CD14-positive monocyte (primary cell): Measurements from ENCODE around the gene ATG9B. TPM values are rescaled to one million over a fixed set of nuclear protein-coding genes. Genes with fewer than 3 reads are reported as not detected.
A peak's percentile ranks its signal among the peaks of the same experiment; 100 is the strongest.

Source experiments
- DNase-seq, 3 donors: peaks; one replicate each; pipeline ENCODE4 v3.0.0-alpha.2; 2011 to 2022
- H2AFZ ChIP-seq: 2 replicates; pipeline ENCODE4 v1.6.0; 2012; ENCODE audit warnings: mild to moderate bottlenecking, low read depth, low read length, inconsistent platforms; ENCODE audit not compliant: insufficient read depth, poor library complexity, severe bottlenecking
- H3K27ac ChIP-seq, 2 donors: 1 replicate in 1 of 2; 2 replicates in 1 of 2; pipeline ENCODE4 v1.5.1; 2012 to 2013; ENCODE audit warnings: low read length in 2 of 2, control low read depth in 1 of 2, inconsistent platforms in 1 of 2, low read depth in 1 of 2, mild to moderate bottlenecking in 1 of 2
- H3K27me3 ChIP-seq, 2 donors: one replicate each; pipeline versions ENCODE4 v1.6.0 to v1.6.1; 2011 to 2013; ENCODE audit warnings: low read length in 2 of 2; ENCODE audit not compliant: control insufficient read depth in 2 of 2, insufficient read depth in 2 of 2
- H3K36me3 ChIP-seq, 2 donors: replicated peaks in 1 of 2; 1 replicate in 1 of 2; 2 replicates in 1 of 2; pipeline versions ENCODE4 v1.5.1 to v1.6.1; 2012 to 2013; ENCODE audit warnings: low read length in 2 of 2, control low read depth in 1 of 2, inconsistent platforms in 1 of 2, mild to moderate bottlenecking in 1 of 2; ENCODE audit not compliant: insufficient read depth in 2 of 2, control insufficient read depth in 1 of 2
- H3K4me1 ChIP-seq, 2 donors: 1 replicate in 1 of 2; 2 replicates in 1 of 2; pipeline versions ENCODE4 v1.5.1 to v1.6.1; 2012 to 2013; ENCODE audit warnings: low read length in 2 of 2, control low read depth in 1 of 2, inconsistent platforms in 1 of 2, mild to moderate bottlenecking in 1 of 2, moderate library complexity in 1 of 2; ENCODE audit not compliant: insufficient read depth in 2 of 2, control insufficient read depth in 1 of 2
- H3K4me2 ChIP-seq: replicated peaks from 2 replicates; pipeline ENCODE3; 2012; ENCODE audit warnings: low read length, moderate library complexity, mild to moderate bottlenecking; ENCODE audit not compliant: poor library complexity, severe bottlenecking; ENCODE audit errors: extremely low read depth
- H3K4me3 ChIP-seq, 3 experiments: fragments of 200-600 bp in 1 of 3; sonication (generic) in 1 of 3; replicated peaks in 1 of 3; 1 replicate in 2 of 3; 2 replicates in 1 of 3; pipeline ENCODE4 v1.5.1; 2011 to 2013; ENCODE audit warnings: low read length in 3 of 3, mild to moderate bottlenecking in 3 of 3, control low read depth in 2 of 3, low read depth in 2 of 3, inconsistent platforms in 1 of 3, moderate library complexity in 1 of 3
- H3K79me2 ChIP-seq: 2 replicates; pipeline ENCODE4 v1.6.0; 2012; ENCODE audit warnings: mild to moderate bottlenecking, control low read depth, inconsistent platforms, low read length, moderate library complexity; ENCODE audit not compliant: insufficient read depth
- H3K9ac ChIP-seq: 2 replicates; pipeline ENCODE4 v1.6.0; 2017; ENCODE audit warnings: low read length, mild to moderate bottlenecking; ENCODE audit not compliant: insufficient read depth, poor library complexity, severe bottlenecking
- H3K9me3 ChIP-seq, 2 donors: replicated peaks in 1 of 2; 1 replicate in 1 of 2; 2 replicates in 1 of 2; pipeline versions ENCODE4 v1.5.1 to v1.6.1; 2012 to 2013; ENCODE audit warnings: low read length in 2 of 2, control low read depth in 1 of 2; ENCODE audit not compliant: control insufficient read depth in 1 of 2, insufficient read depth in 1 of 2
- H4K20me1 ChIP-seq: 2 replicates; pipeline ENCODE4 v1.6.0; 2012; ENCODE audit warnings: mild to moderate bottlenecking, low read length, control low read depth, moderate library complexity; ENCODE audit not compliant: insufficient read depth
- H3K27ac Mint-ChIP-seq, 7 donors: one replicate each; pipeline ENCODE4 v1.8.0; 2020; ENCODE audit warnings: mild to moderate bottlenecking in 7 of 7, mixed read lengths in 7 of 7, moderate library complexity in 6 of 7, inconsistent platforms in 2 of 7
- H3K27me3 Mint-ChIP-seq, 3 donors: one replicate each; pipeline ENCODE4 v1.8.0; 2021 to 2022; ENCODE audit warnings: low read depth in 3 of 3, mild to moderate bottlenecking in 3 of 3, mixed read lengths in 3 of 3, moderate library complexity in 3 of 3, inconsistent platforms in 1 of 3
- H3K36me3 Mint-ChIP-seq, 2 donors: one replicate each; pipeline ENCODE4 v1.8.0; 2020; ENCODE audit warnings: mixed read lengths in 2 of 2, inconsistent platforms in 1 of 2, mild to moderate bottlenecking in 1 of 2
- H3K4me1 Mint-ChIP-seq: one replicate; pipeline ENCODE4 v1.8.0; 2020; ENCODE audit warnings: mild to moderate bottlenecking, mixed read lengths
- H3K4me3 Mint-ChIP-seq, 2 donors: one replicate each; pipeline ENCODE4 v1.8.0; 2020; ENCODE audit warnings: mild to moderate bottlenecking in 2 of 2, mixed read lengths in 2 of 2, moderate library complexity in 1 of 2
- H3K9me3 Mint-ChIP-seq, 7 donors: one replicate each; pipeline ENCODE4 v1.8.0; 2020 to 2022; ENCODE audit warnings: mixed read lengths in 7 of 7, mild to moderate bottlenecking in 6 of 7, moderate library complexity in 6 of 7, inconsistent platforms in 2 of 7
- CTCF ChIP-seq: fragments of 200-600 bp; IDR thresholded peaks from one replicate; pipeline ENCODE4 v1.8.0; 2022; ENCODE audit warnings: antibody characterized with exemption, mild to moderate bottlenecking
- WGBS: methylation state at CpG from one replicate; pipeline ENCODE4 v1.1.5; 2013; ENCODE audit warnings: missing lambda C conversion rate; ENCODE audit not compliant: insufficient coverage; 5-methylcytosine and 5-hydroxymethylcytosine counted together
- intact Hi-C, 2 donors: fragments of 100-400 bp; cut with micrococcal nuclease; formaldehyde crosslinking; loops; one replicate each; pipeline versions ENCODE4 v1.15.0 to v1.15.1; 2023
- polyA minus RNA-seq: library from RNA; depleted of rRNA, polyadenylated mRNA; stranded (reverse); fragments of >200 nt; gene quantifications from 2 replicates; pipeline ENCODE4 v1.2.3, GENCODE V29; 2012
- polyA plus RNA-seq, 3 donors: library from polyadenylated mRNA; depleted of rRNA in 1 of 3; unstranded in 2 of 3; stranded (reverse) in 1 of 3; fragments of 300-500 nt in 2 of 3; fragments of >200 nt in 1 of 3; fragmentation: Illumina TruSeq in 2 of 3; gene quantifications; 1 replicate in 2 of 3; 2 replicates in 1 of 3; pipeline ENCODE4 v1.2.3, GENCODE V29; 2012 to 2021
- total RNA-seq, 12 experiments: library from RNA in 1 of 12; stranded (reverse) in 1 of 12; fragments of 120-200 nt in 1 of 12; gene quantifications; one replicate each; pipeline ENCODE4 v1.2.4 and lab custom pipeline; 2013 to 2026; ENCODE audit warnings: mixed read lengths in 6 of 12, inconsistent platforms in 1 of 12

Gene ATG9B
- 0.15 TPM for total RNA-seq (2013)
- polyA plus RNA-seq (under 1 TPM in 2 of 3 donors, not detected in 1; 0.21 to 0.30 TPM), polyA minus RNA-seq (0.14 and 0.24 TPM in 2 replicates), total RNA-seq (lab: John Stamatoyannopoulos, UW) (0.12 to 2.1 (median 0.83) reads per million in 11 experiments)

- H4K20me1 ChIP-seq, result no peaks in the 10 kb centered on the region
- no peak within 1 kb of the TSS for H2AFZ ChIP-seq
- Mint-ChIP-seq H3K4me3 (no peak within 1 kb of the TSS), H3K9me3 (peaks cover 0 to 2% (median 1%) of the 10 kb centered on the region in 7 donors), H3K4me1 (peaks cover 19% of the 10 kb centered on the region), H3K36me3 (no peaks in the 10 kb centered on the region), H3K27me3 (peaks cover 29 to 50% (median 31%) of the 10 kb centered on the region in 3 donors), H3K27ac (peak within 1 kb of the TSS in 1 of 7 donors; percentile 27)
- H3K27ac ChIP-seq, result no peak within 1 kb of the TSS
- peaks cover 0 to 6% of the 10 kb centered on the region in 2 donors for H3K9me3 ChIP-seq
- no peak for TF ChIP-seq CTCF
- WGBS, result no CpG with 5 or more reads among the region's 4 CpGs
- intact Hi-C loops, result loop anchor here in 1 of 2 donors (5.0 kb wide), 1 partner anchor 88 kb away; no protein-coding TSS in a partner anchor
- no peak for DNase-seq
- H3K4me1 ChIP-seq, result peaks cover 14 to 18% of the 10 kb centered on the region in 2 donors
- H3K27me3 ChIP-seq, result peaks cover 11 to 24% of the 10 kb centered on the region in 2 donors
- H3K79me2 ChIP-seq, result peaks cover 4% of the 10 kb centered on the region
- H3K36me3 ChIP-seq, result no peaks in the 10 kb centered on the region
- H3K9ac ChIP-seq, result no peak within 1 kb of the TSS
- H3K4me2 ChIP-seq, result no peak within 1 kb of the TSS
- H3K4me3 ChIP-seq, result no peak within 1 kb of the TSS
These were observed at the start of gene ATG9B for GRCh38 chr7:151024435-151025056. ATG9B (minus strand) TSS chr7:151024494; CDS start chr7:151024423, 71 bp downstream.

DNA sequence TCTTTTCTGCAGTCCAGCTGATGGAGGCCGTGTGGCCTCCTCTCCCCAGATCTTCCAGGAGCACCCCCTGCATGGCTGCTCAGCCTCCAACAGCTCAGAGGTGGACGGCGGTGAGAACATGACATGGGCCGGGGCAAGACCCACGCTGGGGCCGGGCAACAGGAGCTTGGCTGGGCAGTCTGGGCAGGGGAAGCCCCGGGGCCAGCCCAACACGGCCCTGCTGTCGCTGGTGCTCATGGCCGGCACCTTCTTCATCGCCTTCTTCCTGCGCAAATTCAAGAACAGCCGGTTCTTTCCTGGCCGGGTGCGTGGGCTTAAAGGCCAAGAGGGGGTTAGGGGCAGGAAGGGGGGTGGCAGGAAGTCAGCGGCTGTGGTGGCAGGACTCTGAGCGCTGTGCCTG is 49.7 kb upstream of the ATG9B start:
- 88% methylated on average over 17 of the region's 17 CpGs for WGBS
- Mint-ChIP-seq H3K9me3 (peaks cover 0 to 6% (median 0%) of the 10 kb centered on the region in 7 donors), H3K36me3 (peaks cover 60 to 79% of the 10 kb centered on the region in 2 donors), H3K27ac (peak overlapping the region in 2 of 7 donors; percentile 57 to 69), H3K27me3 (peaks cover 0 to 1% (median 0%) of the 10 kb centered on the region in 3 donors), H3K4me1 (peaks cover 4% of the 10 kb centered on the region), H3K4me3 (no peak overlapping the region)
- Histone ChIP-seq H3K79me2 (peaks cover 3% of the 10 kb centered on the region), H3K4me3 (no peak overlapping the region), H2AFZ (no peak overlapping the region), H3K9ac (no peak overlapping the region), H3K27me3 (no peaks in the 10 kb centered on the region), H4K20me1 (peaks cover 49% of the 10 kb centered on the region), H3K4me2 (no peak overlapping the region), H3K36me3 (peaks cover 69 to 85% of the 10 kb centered on the region in 2 donors), H3K27ac (no peak overlapping the region), H3K9me3 (no peaks in the 10 kb centered on the region), H3K4me1 (peaks cover 0 to under 1% of the 10 kb centered on the region in 2 donors)
- DNase-seq, result no peak
- intact Hi-C loops, result no loop called here
- TF ChIP-seq CTCF, result no peak
